Measurements from ENCODE around the gene MSANTD1.

MSANTD1 gene

GRCh38 chr4:3267576-3268394 lies 18.8 kb downstream of the MSANTD1 start:
- no peak for DNase-seq

GRCh38 chr4:3268395-3269104 lies 19.6 kb downstream of the MSANTD1 start:
- DNase-seq = no peak

GRCh38 chr4:3269105-3269927 lies 20.4 kb downstream of the MSANTD1 start:
- no peak for DNase-seq

- DNase-seq = no peak
Measured at GRCh38 chr4:3269991-3270611, 21.1 kb downstream of the MSANTD1 start.

GRCh38 chr4:3271131-3271530 lies 22.2 kb downstream of the MSANTD1 start:
- no peak for DNase-seq

- no peak for DNase-seq
Measured at GRCh38 chr4:3276986-3277385, 28.0 kb downstream of the MSANTD1 start.

- no peak for DNase-seq
Measured at GRCh38 chr4:3280466-3280865, 31.5 kb downstream of the MSANTD1 start.

GRCh38 chr4:3283483-3283882 lies 34.5 kb downstream of the MSANTD1 start:
- no peak for DNase-seq

- peak; percentile 39 for DNase-seq
Measured at GRCh38 chr4:3283916-3284315, 35.0 kb downstream of the MSANTD1 start.

- DNase-seq = no peak
Measured at GRCh38 chr4:3284734-3285557, 36.0 kb downstream of the MSANTD1 start.

- DNase-seq = no peak
Measured at GRCh38 chr4:3285558-3286334, 36.8 kb downstream of the MSANTD1 start.

GRCh38 chr4:3286335-3287175 lies 37.6 kb downstream of the MSANTD1 start:
- no peak for DNase-seq

GRCh38 chr4:3287271-3287971 lies 38.5 kb downstream of the MSANTD1 start:
- no peak for DNase-seq

- no peak for DNase-seq
Measured at GRCh38 chr4:3287972-3288570, 39.1 kb downstream of the MSANTD1 start.

GRCh38 chr4:3288571-3289094 lies 39.7 kb downstream of the MSANTD1 start:
- DNase-seq = no peak

GRCh38 chr4:3290476-3290875 lies 41.5 kb downstream of the MSANTD1 start:
- no peak for DNase-seq

- DNase-seq = no peak
Measured at GRCh38 chr4:3290889-3291321, 41.9 kb downstream of the MSANTD1 start.

- no peak for DNase-seq
Measured at GRCh38 chr4:3291411-3291968, 42.5 kb downstream of the MSANTD1 start.

Measured in NCI-H1694 (cell line).